HepG2 (cell line): ENCODE data around the gene ALDH4A1. TPM values are rescaled to one million over a fixed set of nuclear protein-coding genes. Genes with fewer than 3 reads are reported as not detected.

Experiments
- CTCF ChIP-seq: sonication (generic); formaldehyde crosslinking; IDR thresholded peaks from 2 replicates; pipeline ENCODE4 v1.5.0; 2020; ENCODE audit warnings: mild to moderate bottlenecking, missing genetic modification reagents, moderate library complexity
- EEA1 ChIP-seq: sonication (generic); formaldehyde crosslinking; IDR thresholded peaks from 2 replicates; pipeline ENCODE4 v1.5.1; 2020; ENCODE audit warnings: mild to moderate bottlenecking, missing genetic modification reagents, borderline replicate concordance
- ETV5 ChIP-seq: IDR thresholded peaks from 2 replicates; pipeline ENCODE4 v1.6.1; 2018; ENCODE audit warnings: missing biosample characterization, missing genetic modification reagents, inconsistent platforms, borderline replicate concordance
- GABPB1 ChIP-seq: IDR thresholded peaks from 2 replicates; pipeline ENCODE4 v1.6.1; 2016; ENCODE audit warnings: mild to moderate bottlenecking, missing genetic modification reagents, moderate library complexity, missing compliant biosample characterization
- MXD1 ChIP-seq: sonication (generic); formaldehyde crosslinking; IDR thresholded peaks from 2 replicates; pipeline ENCODE4 v1.4.0; 2020; ENCODE audit warnings: mild to moderate bottlenecking, missing genetic modification reagents
- PATZ1 ChIP-seq: sonication (generic); formaldehyde crosslinking; IDR thresholded peaks from 2 replicates; pipeline ENCODE4 v1.4.0; 2020; ENCODE audit warnings: missing genetic modification reagents
- ZBTB43 ChIP-seq: sonication (generic); formaldehyde crosslinking; conservative IDR thresholded peaks from 2 replicates; pipeline ENCODE4 v1.4.0; 2020; ENCODE audit warnings: missing genetic modification reagents
- ZC3H13 ChIP-seq: sonication (generic); formaldehyde crosslinking; IDR thresholded peaks from 2 replicates; pipeline ENCODE4 v1.8.1; 2023; ENCODE audit warnings: mild to moderate bottlenecking, missing genetic modification reagents, moderate library complexity
- ZFP37 ChIP-seq: sonication (generic); formaldehyde crosslinking; IDR thresholded peaks from 2 replicates; pipeline ENCODE4 v1.4.0; 2020; ENCODE audit warnings: missing genetic modification reagents, borderline replicate concordance
- ZNF597 ChIP-seq: sonication (generic); formaldehyde crosslinking; IDR thresholded peaks from 2 replicates; pipeline ENCODE4 v1.5.0; 2020; ENCODE audit warnings: missing genetic modification reagents
- ZNF687 ChIP-seq: sonication (generic); formaldehyde crosslinking; IDR thresholded peaks from 2 replicates; pipeline ENCODE4 v1.5.1; 2020; ENCODE audit warnings: mild to moderate bottlenecking, missing genetic modification reagents, moderate library complexity
- ZNF740 ChIP-seq: sonication (generic); formaldehyde crosslinking; IDR thresholded peaks from 2 replicates; pipeline ENCODE4 v1.4.0; 2020; ENCODE audit warnings: missing genetic modification reagents
- polyA plus RNA-seq, 8 experiments: library from polyadenylated mRNA; depleted of rRNA in 3 of 8; stranded (reverse) in 7 of 8; unstranded in 1 of 8; fragments of >200 nt; fragmentation: Illumina TruSeq in 4 of 8; extraction: Trizol in 4 of 8; gene quantifications; 2 replicates each; pipeline versions ENCODE4 v1.2.1 to v1.2.3, GENCODE V29; 2011 to 2016; ENCODE audit warnings: low read depth in 4 of 8, missing spikeins in 1 of 8, mixed read lengths in 1 of 8; ENCODE audit not compliant: insufficient read depth in 1 of 8
- total RNA-seq, 5 experiments: library from RNA; depleted of rRNA; stranded (reverse); fragments of >200 nt; fragmentation: Illumina TruSeq; extraction: Trizol; gene quantifications; 2 replicates each; pipeline ENCODE4 v1.2.3, GENCODE V29; 2016; ENCODE audit warnings: low read depth in 1 of 5
- TF ChIP-seq, protein P1 (sequence below): sonication (generic); formaldehyde crosslinking; IDR thresholded peaks from 2 replicates; pipeline ENCODE4 v1.8.0; 2022; ENCODE audit warnings: mild to moderate bottlenecking, missing genetic modification reagents; ENCODE audit not compliant: insufficient replicate concordance

ALDH4A1 gene
- total and polyA plus RNA-seq, 2 of the 13 experiments (the other 11 are each of a cell fraction or from before 2014, with no cell fraction given) = 76.4 to 240 TPM

- TF ChIP-seq CTCF (CRISPR knock-in tag) (peak; percentile 45), GABPB1 (peak; percentile 16; the same call in 1 of the 2 replicates), ZNF740 (peak; percentile 47; the same call in 1 of the 2 replicates), ZNF687 (CRISPR knock-in tag) (no peak), ZBTB43 (CRISPR knock-in tag) (peak; percentile 59; the same call in 1 of the 2 replicates), ZFP37 (CRISPR knock-in tag) (no peak), MXD1 (CRISPR knock-in tag) (0 out of 2 replicates have a peak, but pooled peaks have one; percentile 35), ETV5 (CRISPR knock-in tag) (peak; percentile 75), PATZ1 (CRISPR knock-in tag) (0 out of 2 replicates have a peak, but pooled peaks have one; percentile 4), ZC3H13 (0 out of 2 replicates have a peak, but pooled peaks have one; percentile 2), EEA1 (CRISPR knock-in tag) (no peak), ZNF597 (CRISPR knock-in tag) (no peak)
- TF ChIP-seq, protein P1, sequence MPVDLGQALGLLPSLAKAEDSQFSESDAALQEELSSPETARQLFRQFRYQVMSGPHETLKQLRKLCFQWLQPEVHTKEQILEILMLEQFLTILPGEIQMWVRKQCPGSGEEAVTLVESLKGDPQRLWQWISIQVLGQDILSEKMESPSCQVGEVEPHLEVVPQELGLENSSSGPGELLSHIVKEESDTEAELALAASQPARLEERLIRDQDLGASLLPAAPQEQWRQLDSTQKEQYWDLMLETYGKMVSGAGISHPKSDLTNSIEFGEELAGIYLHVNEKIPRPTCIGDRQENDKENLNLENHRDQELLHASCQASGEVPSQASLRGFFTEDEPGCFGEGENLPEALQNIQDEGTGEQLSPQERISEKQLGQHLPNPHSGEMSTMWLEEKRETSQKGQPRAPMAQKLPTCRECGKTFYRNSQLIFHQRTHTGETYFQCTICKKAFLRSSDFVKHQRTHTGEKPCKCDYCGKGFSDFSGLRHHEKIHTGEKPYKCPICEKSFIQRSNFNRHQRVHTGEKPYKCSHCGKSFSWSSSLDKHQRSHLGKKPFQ (CRISPR knock-in tag) = peak; percentile 88
These were observed 47.5 kb upstream of the ALDH4A1 start (continued) for GRCh38 chr1:18949686-18950400.
